ENCODE data around the gene USP5. TPM values are rescaled to one million over a fixed set of nuclear protein-coding genes. Genes with fewer than 3 reads are reported as not detected.

USP5 gene
- polyA plus RNA-seq, 1 of the 3 experiments (the other 2 are of a cell fraction) = 97.2 TPM

DNA sequence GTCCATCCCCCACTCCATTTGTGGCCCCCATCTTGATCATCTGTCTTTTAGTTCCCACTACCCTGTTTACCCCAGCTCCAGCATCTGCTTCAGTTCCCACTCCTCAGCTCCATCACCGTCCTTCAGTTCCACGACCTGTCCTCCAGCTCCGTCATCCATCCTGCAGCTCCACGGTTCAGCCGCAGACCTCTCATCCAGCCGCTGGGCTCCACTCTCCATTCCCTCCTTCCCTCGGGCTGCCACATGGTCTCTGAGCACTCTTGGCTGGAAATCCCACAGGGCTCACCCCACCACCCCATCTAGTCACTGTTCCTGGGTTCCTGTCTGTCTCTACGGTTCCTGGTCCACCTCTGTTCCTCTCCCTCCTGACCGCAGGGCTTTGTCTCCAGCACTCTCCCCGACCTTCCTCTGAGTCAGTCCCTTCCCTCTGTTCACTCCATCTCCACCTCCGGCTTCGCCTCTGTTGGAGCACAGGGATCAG is 27.0 kb upstream of the USP5 start:
- Histone ChIP-seq H3K79me2 (ENCODE audit: insufficient read depth) (peaks cover 19% of the 10 kb centered on the region), H3K9me2 (no peaks in the 10 kb centered on the region), H3K27ac (ENCODE audit: low read depth in 2 of 2, low read length in 1 of 2) (no peak overlapping the region; a peak in 1 of 4 replicates), H3K9ac (no peak overlapping the region), H3K4me1 (ENCODE audit: control insufficient read depth in 1 of 2, insufficient read depth in 2 of 2, low read depth in 1 of 2, low read length in 1 of 2) (peaks cover 24 to 61% of the 10 kb centered on the region in 2 experiments; a peak in 3 of 4 replicates), H3K9me3 (no peaks in the 10 kb centered on the region), H3F3A (replicated peaks; ENCODE audit: insufficient read depth) (peaks cover 8% of the 10 kb centered on the region), H3K4me3 (ENCODE audit: low read depth in 2 of 2, low read length in 1 of 2) (0 out of 4 replicates have a peak overlapping the region, but pooled peaks of 1 of the 2 experiments have one; percentile 50), H2AFZ (ENCODE audit: low read depth) (no peak overlapping the region), H3K27me3 (ENCODE audit: insufficient read depth) (no peaks in the 10 kb centered on the region), H4K20me1 (ENCODE audit: insufficient read depth) (no peaks in the 10 kb centered on the region), H3K4me2 (peak overlapping the region; percentile 58; the same call in 1 of the 2 replicates), H3K36me3 (replicated peaks in 1 of 2; ENCODE audit: control insufficient read depth in 1 of 2, insufficient read depth in 2 of 2, low read length in 1 of 2) (no peaks in the 10 kb centered on the region)
- 89% methylated on average over 12 of the region's 12 CpGs for WGBS (ENCODE audit: low lambda C conversion rate)
- DNase-seq = no peak
- TF ChIP-seq TAF1 (IDR thresholded peaks at IDR 0.05; ENCODE audit: borderline replicate concordance, low read depth, low read length) (no peak), POLR2AphosphoS5 (IDR thresholded peaks at IDR 0.05; ENCODE audit: low read depth, low read length) (no peak; the same call in 1 of the 2 replicates), SMC3 (IDR thresholded peaks at IDR 0.05; ENCODE audit: low read depth, low read length) (no peak), JUND (IDR thresholded peaks at IDR 0.05) (no peak), GATA2 (CRISPR knock-in tag; IDR thresholded peaks at IDR 0.05) (no peak), RAD21 (IDR thresholded peaks at IDR 0.05; ENCODE audit: low read length) (no peak), EZH2phosphoT487 (IDR thresholded peaks at IDR 0.05; ENCODE audit: borderline replicate concordance, low read depth) (no peak), RXRA (IDR thresholded peaks at IDR 0.05; ENCODE audit: borderline replicate concordance, low read depth) (no peak), EP300 (IDR thresholded peaks at IDR 0.05; ENCODE audit: borderline replicate concordance in 1 of 2, low read depth in 1 of 2, low read length in 1 of 2) (no peak), CHD2 (IDR thresholded peaks at IDR 0.05; ENCODE audit: low read length, partially characterized antibody) (no peak), RCOR1 (IDR thresholded peaks at IDR 0.05; ENCODE audit: low read length) (no peak), FOXJ3 (CRISPR knock-in tag; IDR thresholded peaks at IDR 0.05) (no peak), FOSL2 (IDR thresholded peaks at IDR 0.05; ENCODE audit: borderline replicate concordance, low read depth) (no peak), TEAD4 (IDR thresholded peaks at IDR 0.05; ENCODE audit: borderline replicate concordance, insufficient read depth) (no peak)
- TF ChIP-seq, protein P1, sequence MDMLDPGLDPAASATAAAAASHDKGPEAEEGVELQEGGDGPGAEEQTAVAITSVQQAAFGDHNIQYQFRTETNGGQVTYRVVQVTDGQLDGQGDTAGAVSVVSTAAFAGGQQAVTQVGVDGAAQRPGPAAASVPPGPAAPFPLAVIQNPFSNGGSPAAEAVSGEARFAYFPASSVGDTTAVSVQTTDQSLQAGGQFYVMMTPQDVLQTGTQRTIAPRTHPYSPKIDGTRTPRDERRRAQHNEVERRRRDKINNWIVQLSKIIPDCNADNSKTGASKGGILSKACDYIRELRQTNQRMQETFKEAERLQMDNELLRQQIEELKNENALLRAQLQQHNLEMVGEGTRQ (IDR thresholded peaks at IDR 0.05; ENCODE audit: borderline replicate concordance, low read depth, low read length) = no peak
- TF ChIP-seq, protein P2, sequence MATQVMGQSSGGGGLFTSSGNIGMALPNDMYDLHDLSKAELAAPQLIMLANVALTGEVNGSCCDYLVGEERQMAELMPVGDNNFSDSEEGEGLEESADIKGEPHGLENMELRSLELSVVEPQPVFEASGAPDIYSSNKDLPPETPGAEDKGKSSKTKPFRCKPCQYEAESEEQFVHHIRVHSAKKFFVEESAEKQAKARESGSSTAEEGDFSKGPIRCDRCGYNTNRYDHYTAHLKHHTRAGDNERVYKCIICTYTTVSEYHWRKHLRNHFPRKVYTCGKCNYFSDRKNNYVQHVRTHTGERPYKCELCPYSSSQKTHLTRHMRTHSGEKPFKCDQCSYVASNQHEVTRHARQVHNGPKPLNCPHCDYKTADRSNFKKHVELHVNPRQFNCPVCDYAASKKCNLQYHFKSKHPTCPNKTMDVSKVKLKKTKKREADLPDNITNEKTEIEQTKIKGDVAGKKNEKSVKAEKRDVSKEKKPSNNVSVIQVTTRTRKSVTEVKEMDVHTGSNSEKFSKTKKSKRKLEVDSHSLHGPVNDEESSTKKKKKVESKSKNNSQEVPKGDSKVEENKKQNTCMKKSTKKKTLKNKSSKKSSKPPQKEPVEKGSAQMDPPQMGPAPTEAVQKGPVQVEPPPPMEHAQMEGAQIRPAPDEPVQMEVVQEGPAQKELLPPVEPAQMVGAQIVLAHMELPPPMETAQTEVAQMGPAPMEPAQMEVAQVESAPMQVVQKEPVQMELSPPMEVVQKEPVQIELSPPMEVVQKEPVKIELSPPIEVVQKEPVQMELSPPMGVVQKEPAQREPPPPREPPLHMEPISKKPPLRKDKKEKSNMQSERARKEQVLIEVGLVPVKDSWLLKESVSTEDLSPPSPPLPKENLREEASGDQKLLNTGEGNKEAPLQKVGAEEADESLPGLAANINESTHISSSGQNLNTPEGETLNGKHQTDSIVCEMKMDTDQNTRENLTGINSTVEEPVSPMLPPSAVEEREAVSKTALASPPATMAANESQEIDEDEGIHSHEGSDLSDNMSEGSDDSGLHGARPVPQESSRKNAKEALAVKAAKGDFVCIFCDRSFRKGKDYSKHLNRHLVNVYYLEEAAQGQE (IDR thresholded peaks at IDR 0.05; ENCODE audit: low read depth, low read length) = no peak
- TF ChIP-seq, protein P3, sequence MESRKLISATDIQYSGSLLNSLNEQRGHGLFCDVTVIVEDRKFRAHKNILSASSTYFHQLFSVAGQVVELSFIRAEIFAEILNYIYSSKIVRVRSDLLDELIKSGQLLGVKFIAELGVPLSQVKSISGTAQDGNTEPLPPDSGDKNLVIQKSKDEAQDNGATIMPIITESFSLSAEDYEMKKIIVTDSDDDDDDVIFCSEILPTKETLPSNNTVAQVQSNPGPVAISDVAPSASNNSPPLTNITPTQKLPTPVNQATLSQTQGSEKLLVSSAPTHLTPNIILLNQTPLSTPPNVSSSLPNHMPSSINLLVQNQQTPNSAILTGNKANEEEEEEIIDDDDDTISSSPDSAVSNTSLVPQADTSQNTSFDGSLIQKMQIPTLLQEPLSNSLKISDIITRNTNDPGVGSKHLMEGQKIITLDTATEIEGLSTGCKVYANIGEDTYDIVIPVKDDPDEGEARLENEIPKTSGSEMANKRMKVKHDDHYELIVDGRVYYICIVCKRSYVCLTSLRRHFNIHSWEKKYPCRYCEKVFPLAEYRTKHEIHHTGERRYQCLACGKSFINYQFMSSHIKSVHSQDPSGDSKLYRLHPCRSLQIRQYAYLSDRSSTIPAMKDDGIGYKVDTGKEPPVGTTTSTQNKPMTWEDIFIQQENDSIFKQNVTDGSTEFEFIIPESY (IDR thresholded peaks at IDR 0.05; ENCODE audit: borderline replicate concordance, low read depth) = no peak
- TF ChIP-seq, protein P4, sequence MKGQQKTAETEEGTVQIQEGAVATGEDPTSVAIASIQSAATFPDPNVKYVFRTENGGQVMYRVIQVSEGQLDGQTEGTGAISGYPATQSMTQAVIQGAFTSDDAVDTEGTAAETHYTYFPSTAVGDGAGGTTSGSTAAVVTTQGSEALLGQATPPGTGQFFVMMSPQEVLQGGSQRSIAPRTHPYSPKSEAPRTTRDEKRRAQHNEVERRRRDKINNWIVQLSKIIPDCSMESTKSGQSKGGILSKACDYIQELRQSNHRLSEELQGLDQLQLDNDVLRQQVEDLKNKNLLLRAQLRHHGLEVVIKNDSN (IDR thresholded peaks at IDR 0.05; ENCODE audit: borderline replicate concordance, low read depth) = no peak
- TF ChIP-seq, protein P5, sequence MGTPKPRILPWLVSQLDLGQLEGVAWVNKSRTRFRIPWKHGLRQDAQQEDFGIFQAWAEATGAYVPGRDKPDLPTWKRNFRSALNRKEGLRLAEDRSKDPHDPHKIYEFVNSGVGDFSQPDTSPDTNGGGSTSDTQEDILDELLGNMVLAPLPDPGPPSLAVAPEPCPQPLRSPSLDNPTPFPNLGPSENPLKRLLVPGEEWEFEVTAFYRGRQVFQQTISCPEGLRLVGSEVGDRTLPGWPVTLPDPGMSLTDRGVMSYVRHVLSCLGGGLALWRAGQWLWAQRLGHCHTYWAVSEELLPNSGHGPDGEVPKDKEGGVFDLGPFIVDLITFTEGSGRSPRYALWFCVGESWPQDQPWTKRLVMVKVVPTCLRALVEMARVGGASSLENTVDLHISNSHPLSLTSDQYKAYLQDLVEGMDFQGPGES (IDR thresholded peaks at IDR 0.05; ENCODE audit: low read depth, low read length) = no peak
- ChIA-PET POLR2A (interaction anchor here (1.5 to 7.0 kb wide), 2 partner anchors 27 to 71 kb away, joined by 4 to 46 read pairs; partner anchors contain the start of genes CDCA3, MLF2 and USP5), CTCF (interaction anchor here (0.9 to 14.1 kb wide), 30 partner anchors 8 to 211 kb away, joined by 3 to 246 read pairs (median 8); partner anchors contain the start of genes CD4, CDCA3, GNB3 and LAG3)
